ENCODE data around the gene ANKMY1. TPM values are rescaled to one million over a fixed set of nuclear protein-coding genes. Genes with fewer than 3 reads are reported as not detected.

The ANKMY1 gene
- polyA plus RNA-seq, 2 of the 4 experiments (the other 2 are of a cell fraction) = 10.6 to 16.5 TPM

- TF ChIP-seq KDM5A (IDR thresholded peaks at IDR 0.05) (no peak), MAFK (IDR thresholded peaks at IDR 0.05; ENCODE audit: partially characterized antibody) (no peak), ZSCAN20 (CRISPR knock-in tag; IDR thresholded peaks at IDR 0.05) (no peak), ZNF302 (CRISPR knock-in tag; IDR thresholded peaks at IDR 0.05) (no peak), CHD2 (IDR thresholded peaks at IDR 0.05; ENCODE audit: low read length, partially characterized antibody) (no peak), BCL3 (IDR thresholded peaks at IDR 0.05) (no peak), TP53 (CRISPR knock-in tag; IDR thresholded peaks at IDR 0.05) (no peak), NPAS2 (CRISPR knock-in tag; IDR thresholded peaks at IDR 0.05; ENCODE audit: borderline replicate concordance) (no peak), REST (IDR thresholded peaks at IDR 0.05) (no peak), HEYL (CRISPR knock-in tag; IDR thresholded peaks at IDR 0.05) (no peak), FOXS1 (CRISPR knock-in tag; IDR thresholded peaks at IDR 0.05) (no peak), KDM1A (IDR thresholded peaks at IDR 0.05; ENCODE audit: low read depth) (no peak), RARB (CRISPR knock-in tag; IDR thresholded peaks at IDR 0.05) (no peak), RNF2 (IDR thresholded peaks at IDR 0.05; ENCODE audit: borderline replicate concordance, low read depth) (no peak), NR3C1 (IDR thresholded peaks at IDR 0.05) (no peak), FOSB (CRISPR knock-in tag; IDR thresholded peaks at IDR 0.05) (no peak)
- Histone ChIP-seq H3K4me2 (no peak overlapping the region), H3K4me3 (no peak overlapping the region), H3K4me1 (no peaks in the 10 kb centered on the region), H3K9me3 (no peaks in the 10 kb centered on the region), H3K27ac (no peak overlapping the region)
- FAIRE-seq (no peak), ATAC-seq (no peak), DNase-seq (ENCODE audit: low read depth in 1 of 2, low spot score in 1 of 2) (no peak)
- 81% methylated on average over 13 of the region's 28 CpGs for WGBS (ENCODE audit: missing lambda C conversion rate)
- POLR2A ChIA-PET = no interaction called here
- CTCF ChIA-PET = interaction anchor here (1.0 kb wide), 1 partner anchor 46 kb away, joined by 3 read pairs; no protein-coding TSS in a partner anchor
Observed at GRCh38 chr2:240465765-240466578, 91.8 kb downstream of the ANKMY1 start.

- FAIRE-seq (no peak), DNase-seq (ENCODE audit: low read depth in 1 of 2, low spot score in 1 of 2) (no peak), ATAC-seq (no peak)
- WGBS (ENCODE audit: missing lambda C conversion rate) = 94% methylated on average over 6 of the region's 22 CpGs
- H3K4me1 ChIP-seq = no peaks in the 10 kb centered on the region
- CTCF ChIA-PET = interaction anchor here (0.9 kb wide), 1 partner anchor 97 kb away, joined by 3 read pairs; no protein-coding TSS in a partner anchor
- POLR2A ChIA-PET = no interaction called here
- no peak overlapping the region for H3K4me2 ChIP-seq
- H3K27ac ChIP-seq = no peak overlapping the region
- no peak overlapping the region for H3K4me3 ChIP-seq
- no peaks in the 10 kb centered on the region for H3K9me3 ChIP-seq
- TF ChIP-seq HOXB5 (CRISPR knock-in tag; IDR thresholded peaks at IDR 0.05) (no peak), POLR2AphosphoS2 (conservative IDR thresholded peaks at IDR 0.05; ENCODE audit: low read length) (no peak), JUNB (IDR thresholded peaks at IDR 0.05) (no peak), MAZ (IDR thresholded peaks at IDR 0.05; ENCODE audit: borderline replicate concordance, low read depth, low read length) (no peak), RFX5 (IDR thresholded peaks at IDR 0.05) (no peak), SREBF2 (IDR thresholded peaks at IDR 0.05) (no peak), E2F6 (IDR thresholded peaks at IDR 0.05; ENCODE audit: borderline replicate concordance, low read depth) (no peak), HDAC2 (IDR thresholded peaks at IDR 0.05) (no peak), REST (IDR thresholded peaks at IDR 0.05) (no peak), FOSB (CRISPR knock-in tag; IDR thresholded peaks at IDR 0.05) (no peak), POLR2A (IDR thresholded peaks at IDR 0.05; ENCODE audit: low read length) (no peak), CHD2 (IDR thresholded peaks at IDR 0.05; ENCODE audit: low read length, partially characterized antibody) (no peak), CBX2 (IDR thresholded peaks at IDR 0.05; ENCODE audit: borderline replicate concordance, low read depth) (no peak), ELK1 (IDR thresholded peaks at IDR 0.05; ENCODE audit: low read depth, low read length) (no peak)
Observed at GRCh38 chr2:240465268-240465764, 92.5 kb downstream of the ANKMY1 start.
